ENCODE data around the gene ZSCAN21. TPM values are rescaled to one million over a fixed set of nuclear protein-coding genes. Genes with fewer than 3 reads are reported as not detected.

ZSCAN21 gene
- total RNA-seq, 1 donor from 2014 or later: 18.5 TPM

- Mint-ChIP-seq H3K27ac (ENCODE audit: unreplicated experiment) (no peak overlapping the region), H3K4me1 (ENCODE audit: unreplicated experiment) (peaks cover 34% of the 10 kb centered on the region), H3K36me3 (ENCODE audit: low read depth, unreplicated experiment) (peaks cover 18% of the 10 kb centered on the region), H3K9me3 (ENCODE audit: unreplicated experiment) (no peaks in the 10 kb centered on the region), H3K27me3 (ENCODE audit: unreplicated experiment) (peaks cover 13% of the 10 kb centered on the region), H3K4me3 (ENCODE audit: unreplicated experiment) (peak overlapping the region; percentile 61)
- TF ChIP-seq, protein P1, sequence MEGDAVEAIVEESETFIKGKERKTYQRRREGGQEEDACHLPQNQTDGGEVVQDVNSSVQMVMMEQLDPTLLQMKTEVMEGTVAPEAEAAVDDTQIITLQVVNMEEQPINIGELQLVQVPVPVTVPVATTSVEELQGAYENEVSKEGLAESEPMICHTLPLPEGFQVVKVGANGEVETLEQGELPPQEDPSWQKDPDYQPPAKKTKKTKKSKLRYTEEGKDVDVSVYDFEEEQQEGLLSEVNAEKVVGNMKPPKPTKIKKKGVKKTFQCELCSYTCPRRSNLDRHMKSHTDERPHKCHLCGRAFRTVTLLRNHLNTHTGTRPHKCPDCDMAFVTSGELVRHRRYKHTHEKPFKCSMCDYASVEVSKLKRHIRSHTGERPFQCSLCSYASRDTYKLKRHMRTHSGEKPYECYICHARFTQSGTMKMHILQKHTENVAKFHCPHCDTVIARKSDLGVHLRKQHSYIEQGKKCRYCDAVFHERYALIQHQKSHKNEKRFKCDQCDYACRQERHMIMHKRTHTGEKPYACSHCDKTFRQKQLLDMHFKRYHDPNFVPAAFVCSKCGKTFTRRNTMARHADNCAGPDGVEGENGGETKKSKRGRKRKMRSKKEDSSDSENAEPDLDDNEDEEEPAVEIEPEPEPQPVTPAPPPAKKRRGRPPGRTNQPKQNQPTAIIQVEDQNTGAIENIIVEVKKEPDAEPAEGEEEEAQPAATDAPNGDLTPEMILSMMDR (IDR thresholded peaks at IDR 0.05; ENCODE audit: unreplicated experiment): no peak
- DNase-seq (ENCODE audit: low spot score): no peak
Measured at GRCh38 chr7:100087055-100087750, 37.6 kb downstream of the ZSCAN21 start.

DNA sequence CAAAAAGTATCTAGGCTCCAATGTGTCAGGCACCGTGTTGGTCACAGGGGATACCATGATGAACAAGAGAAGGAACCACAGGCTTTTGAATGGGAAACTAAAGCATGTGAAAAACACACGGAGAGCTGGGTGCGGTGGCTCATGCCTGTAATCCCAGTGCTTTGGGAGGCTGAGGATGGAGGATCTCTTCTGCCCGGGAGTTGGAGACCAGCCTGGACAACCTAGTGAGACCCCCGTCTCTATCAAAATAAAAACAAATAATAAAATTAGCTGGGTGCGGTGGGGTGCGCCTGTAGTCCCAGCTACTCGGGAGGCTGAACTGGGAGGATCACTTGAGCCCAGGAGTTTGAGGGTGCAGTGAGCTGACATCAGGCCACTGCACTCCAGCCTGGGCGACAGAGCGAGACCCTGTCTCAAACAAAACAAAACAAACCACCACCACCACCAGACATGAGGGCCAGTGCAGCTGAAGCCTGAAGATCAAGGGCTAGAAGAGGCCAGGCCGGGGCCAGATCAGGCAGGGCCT lies 38.6 kb downstream of the ZSCAN21 start:
- Mint-ChIP-seq H3K27me3 (ENCODE audit: unreplicated experiment) (peaks cover 12% of the 10 kb centered on the region), H3K4me1 (ENCODE audit: unreplicated experiment) (peaks cover 37% of the 10 kb centered on the region), H3K27ac (ENCODE audit: unreplicated experiment) (peak overlapping the region; percentile 92), H3K4me3 (ENCODE audit: unreplicated experiment) (peak overlapping the region; percentile 94), H3K36me3 (ENCODE audit: low read depth, unreplicated experiment) (peaks cover 27% of the 10 kb centered on the region), H3K9me3 (ENCODE audit: unreplicated experiment) (no peaks in the 10 kb centered on the region)
- DNase-seq (ENCODE audit: low spot score): no peak
- TF ChIP-seq, protein P1 (IDR thresholded peaks at IDR 0.05; ENCODE audit: unreplicated experiment): no peak

- TF ChIP-seq, protein P1 (IDR thresholded peaks at IDR 0.05; ENCODE audit: unreplicated experiment): no peak
- Mint-ChIP-seq H3K4me3 (ENCODE audit: unreplicated experiment) (peak within 1 kb of the TSS; percentile 96), H3K4me1 (ENCODE audit: unreplicated experiment) (peaks cover 42% of the 10 kb centered on the region), H3K36me3 (ENCODE audit: low read depth, unreplicated experiment) (peaks cover 34% of the 10 kb centered on the region), H3K27me3 (ENCODE audit: unreplicated experiment) (peaks cover 13% of the 10 kb centered on the region), H3K9me3 (ENCODE audit: unreplicated experiment) (no peaks in the 10 kb centered on the region), H3K27ac (ENCODE audit: unreplicated experiment) (peak within 1 kb of the TSS; percentile 92)
- peak; percentile 84 for DNase-seq (ENCODE audit: low spot score)
Measured at GRCh38 chr7:100088621-100089457, 39.3 kb downstream of the ZSCAN21 start, which contains the start of gene COPS6. Gene COPS6 (plus strand): TSS chr7:100088969. CDS start chr7:100088991, 22 bp downstream.

GRCh38 chr7:100089458-100090196 lies 40.1 kb downstream of the ZSCAN21 start:
- Mint-ChIP-seq H3K36me3 (ENCODE audit: low read depth, unreplicated experiment) (peaks cover 40% of the 10 kb centered on the region), H3K27me3 (ENCODE audit: unreplicated experiment) (peaks cover 14% of the 10 kb centered on the region), H3K4me3 (ENCODE audit: unreplicated experiment) (peak overlapping the region; percentile 96), H3K27ac (ENCODE audit: unreplicated experiment) (peak overlapping the region; percentile 91), H3K4me1 (ENCODE audit: unreplicated experiment) (peaks cover 43% of the 10 kb centered on the region), H3K9me3 (ENCODE audit: unreplicated experiment) (no peaks in the 10 kb centered on the region)
- TF ChIP-seq, protein P1 (IDR thresholded peaks at IDR 0.05; ENCODE audit: unreplicated experiment): no peak
- DNase-seq (ENCODE audit: low spot score): no peak

Measured in endothelial cell (in vitro differentiated cells).